T-helper 22 cell (primary cell): ENCODE results near the gene HSPA12B.

ENCODE experiments used
- DNase-seq: peaks from one replicate; pipeline ENCODE4 v3.0.0-alpha.2; 2020; ENCODE audit warnings: low read depth

HSPA12B gene

DNA sequence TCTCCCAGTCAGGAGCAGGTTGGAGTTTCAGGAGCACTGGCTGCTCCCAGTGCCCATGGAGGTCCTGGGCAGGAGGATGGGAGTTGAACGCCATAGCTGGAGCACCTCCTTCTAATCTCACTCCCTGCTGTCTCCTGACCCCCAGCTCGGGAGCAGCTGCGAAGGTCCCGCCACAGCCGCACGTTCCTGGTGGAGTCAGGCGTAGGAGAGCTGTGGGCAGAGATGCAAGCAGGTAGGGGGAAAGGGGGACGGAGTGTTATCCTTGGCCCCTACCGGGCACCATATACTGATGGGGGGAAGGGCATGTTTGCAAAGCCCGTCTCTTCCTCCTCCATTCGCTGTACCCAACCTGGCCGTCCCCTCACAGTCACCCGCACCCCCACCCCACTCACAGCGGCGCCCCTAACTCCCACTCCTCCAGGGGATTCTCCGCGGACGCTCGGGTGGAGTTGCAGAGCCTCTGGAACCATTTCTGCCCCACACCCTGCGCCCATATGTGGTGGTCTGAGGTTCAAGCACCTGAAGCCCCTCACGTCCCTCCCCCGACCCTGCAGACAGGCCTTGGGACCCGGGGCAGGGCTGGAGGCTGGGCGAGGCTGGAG lies 16.7 kb downstream of the HSPA12B start:
- no peak for DNase-seq

DNA sequence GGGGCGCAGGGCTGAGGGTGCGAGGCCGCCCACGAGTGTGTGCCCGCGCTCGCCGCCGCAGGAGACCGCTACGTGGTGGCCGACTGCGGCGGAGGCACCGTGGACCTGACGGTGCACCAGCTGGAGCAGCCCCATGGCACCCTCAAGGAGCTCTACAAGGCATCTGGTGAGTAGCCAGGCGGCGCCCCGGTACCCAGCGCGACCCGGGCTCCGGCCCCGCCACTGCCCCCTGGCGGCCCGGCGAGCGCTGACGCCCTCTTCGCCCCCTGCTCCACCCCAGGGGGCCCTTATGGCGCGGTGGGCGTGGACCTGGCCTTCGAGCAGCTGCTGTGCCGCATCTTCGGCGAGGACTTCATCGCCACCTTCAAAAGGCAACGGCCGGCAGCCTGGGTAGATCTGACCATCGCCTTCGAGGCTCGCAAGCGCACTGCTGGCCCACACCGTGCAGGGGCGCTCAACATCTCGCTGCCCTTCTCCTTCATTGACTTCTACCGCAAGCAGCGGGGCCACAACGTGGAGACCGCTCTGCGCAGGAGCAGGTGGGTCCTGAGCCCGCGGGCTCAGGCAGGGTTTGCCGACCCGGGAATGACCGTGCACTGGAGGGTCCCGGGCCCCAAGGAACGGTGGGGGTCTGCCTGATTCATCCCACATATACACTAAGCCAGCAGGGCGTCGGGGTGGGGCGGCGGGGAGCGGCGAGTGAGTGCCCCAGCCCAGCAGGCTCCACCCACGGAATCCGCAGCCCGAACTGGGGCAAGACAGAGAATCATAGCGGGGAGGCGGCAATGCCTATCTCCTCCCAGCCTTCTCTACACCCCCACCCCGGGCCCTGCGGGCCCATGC lies 17.4 kb downstream of the HSPA12B start:
- no peak for DNase-seq

DNA sequence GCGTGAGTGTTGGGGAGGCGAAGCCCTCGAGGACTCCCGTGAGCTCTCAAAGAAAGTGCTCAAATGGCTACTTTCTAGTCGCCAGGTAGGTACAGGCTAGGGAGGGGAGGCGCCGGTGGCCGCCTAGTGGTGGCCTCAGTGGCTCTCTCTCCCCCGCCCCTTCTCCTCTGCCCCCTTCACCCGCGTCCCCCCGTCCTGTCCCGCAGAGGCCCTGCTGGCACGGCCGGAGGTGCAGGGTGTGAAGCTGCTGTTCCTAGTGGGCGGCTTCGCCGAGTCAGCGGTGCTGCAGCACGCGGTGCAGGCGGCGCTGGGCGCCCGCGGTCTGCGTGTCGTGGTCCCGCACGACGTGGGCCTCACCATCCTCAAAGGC lies 18.8 kb downstream of the HSPA12B start:
- DNase-seq: no peak

DNA sequence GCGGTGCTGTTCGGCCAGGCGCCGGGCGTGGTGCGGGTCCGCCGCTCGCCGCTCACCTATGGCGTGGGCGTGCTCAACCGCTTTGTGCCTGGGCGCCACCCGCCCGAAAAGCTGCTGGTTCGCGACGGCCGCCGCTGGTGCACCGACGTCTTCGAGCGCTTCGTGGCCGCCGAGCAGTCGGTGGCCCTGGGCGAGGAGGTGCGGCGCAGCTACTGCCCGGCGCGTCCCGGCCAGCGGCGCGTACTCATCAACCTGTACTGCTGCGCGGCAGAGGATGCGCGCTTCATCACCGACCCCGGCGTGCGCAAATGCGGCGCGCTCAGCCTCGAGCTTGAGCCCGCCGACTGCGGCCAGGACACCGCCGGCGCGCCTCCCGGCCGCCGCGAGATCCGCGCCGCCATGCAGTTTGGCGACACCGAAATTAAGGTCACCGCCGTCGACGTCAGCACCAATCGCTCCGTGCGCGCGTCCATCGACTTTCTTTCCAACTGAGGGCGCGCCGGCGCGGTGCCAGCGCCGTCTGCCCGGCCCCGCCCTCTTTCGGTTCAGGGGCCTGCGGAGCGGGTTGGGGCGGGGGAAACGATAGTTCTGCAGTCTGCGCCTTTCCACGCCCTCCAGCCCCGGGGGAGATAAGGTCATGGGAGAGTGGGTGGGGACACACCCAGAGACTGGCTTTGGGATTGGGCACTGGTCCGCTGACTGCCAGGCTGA lies 19.3 kb downstream of the HSPA12B start:
- DNase-seq: peak; percentile 34

DNA sequence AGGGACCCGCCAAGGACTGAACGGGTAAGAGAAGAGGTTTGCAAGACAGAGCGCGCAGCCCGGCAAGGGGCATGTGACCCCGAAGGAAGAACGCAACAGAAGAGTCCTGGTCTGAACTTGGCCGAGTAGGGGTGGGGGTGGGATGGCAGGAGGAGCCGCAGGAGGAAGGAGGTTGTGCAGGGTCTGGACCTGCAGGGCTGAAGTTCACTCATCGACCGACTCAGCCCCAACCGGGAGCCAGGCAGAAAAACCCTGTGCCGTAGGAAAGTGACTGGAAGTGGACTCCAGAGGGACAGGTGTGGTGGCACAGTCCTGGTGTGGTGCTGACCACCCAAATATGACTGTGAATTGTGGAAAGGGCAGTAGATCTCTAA lies 19.9 kb downstream of the HSPA12B start:
- no peak for DNase-seq

DNA sequence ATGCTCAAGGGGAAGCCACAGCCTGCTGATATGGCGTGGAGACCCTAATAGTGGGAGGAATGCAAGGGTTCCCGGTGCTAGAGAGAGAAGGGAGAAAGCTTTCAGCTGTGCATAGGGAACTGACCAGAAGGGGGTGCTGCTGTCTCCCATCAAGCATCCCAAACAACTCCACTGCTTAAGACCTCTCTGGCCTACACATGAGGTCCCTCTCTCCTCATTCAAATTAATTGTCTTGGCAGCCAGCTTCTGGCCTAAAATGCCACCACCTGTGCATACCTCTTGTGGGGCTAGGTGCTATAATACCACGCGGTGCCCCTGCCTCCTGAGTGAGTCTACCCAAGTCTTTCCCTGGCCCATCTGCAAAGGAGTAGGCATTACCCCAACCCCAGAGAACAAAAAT lies 20.6 kb downstream of the HSPA12B start:
- DNase-seq: peak; percentile 27

DNA sequence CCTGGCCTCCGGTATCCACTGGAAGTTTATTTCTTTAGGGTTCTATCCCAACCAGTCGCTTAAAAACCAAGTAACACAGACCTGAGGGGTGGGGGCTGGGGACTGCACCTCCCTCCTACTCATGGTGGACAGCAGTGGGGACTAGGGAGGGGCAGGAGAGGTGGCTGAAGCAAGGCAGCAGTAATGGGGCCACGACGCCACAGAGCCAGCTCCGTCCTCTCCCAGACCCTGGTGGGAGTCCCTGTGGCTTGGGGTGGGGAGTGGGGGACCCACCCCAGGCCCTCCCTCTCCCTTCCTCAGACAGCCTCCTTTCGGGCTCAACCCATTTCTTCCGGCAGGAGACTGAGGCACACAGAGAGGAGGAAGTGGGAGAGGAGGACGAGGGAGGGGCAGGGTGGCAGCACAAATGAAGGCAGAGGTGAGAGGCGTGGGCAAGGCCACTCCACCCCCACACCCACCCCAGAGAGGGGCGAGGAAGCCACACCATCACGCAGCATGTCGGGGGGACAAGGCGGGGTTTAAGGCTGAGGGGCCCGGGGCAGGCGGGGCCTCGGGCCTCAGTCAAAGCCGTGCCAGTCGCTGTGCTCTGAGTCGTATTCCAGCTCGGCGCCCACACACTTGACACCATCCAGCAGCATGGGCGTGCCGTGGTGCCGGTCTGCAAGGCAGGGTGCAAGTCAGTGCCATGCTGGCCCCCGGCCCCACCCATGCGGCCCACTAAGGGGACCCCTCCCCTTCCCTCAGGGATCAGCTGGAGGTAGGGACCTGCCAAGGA lies 21.2 kb downstream of the HSPA12B start:
- DNase-seq: no peak

DNA sequence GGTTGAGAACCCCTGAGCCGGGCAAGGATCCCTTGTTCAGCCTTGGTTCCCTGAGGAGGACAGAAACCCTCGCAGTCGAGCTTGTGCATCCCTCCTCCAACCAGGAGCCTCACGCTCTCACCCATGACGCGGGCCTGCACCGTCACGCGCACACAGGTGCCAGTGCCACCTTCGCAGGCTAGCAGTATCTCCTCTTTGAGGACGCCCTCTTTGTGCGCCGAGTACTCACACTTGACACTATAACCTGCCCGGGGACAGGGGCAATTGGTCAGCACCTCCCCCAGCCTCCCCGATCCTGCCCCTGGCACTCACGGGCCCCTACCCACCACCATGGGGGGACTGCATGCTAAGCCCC lies 21.8 kb downstream of the HSPA12B start:
- DNase-seq: no peak

DNA sequence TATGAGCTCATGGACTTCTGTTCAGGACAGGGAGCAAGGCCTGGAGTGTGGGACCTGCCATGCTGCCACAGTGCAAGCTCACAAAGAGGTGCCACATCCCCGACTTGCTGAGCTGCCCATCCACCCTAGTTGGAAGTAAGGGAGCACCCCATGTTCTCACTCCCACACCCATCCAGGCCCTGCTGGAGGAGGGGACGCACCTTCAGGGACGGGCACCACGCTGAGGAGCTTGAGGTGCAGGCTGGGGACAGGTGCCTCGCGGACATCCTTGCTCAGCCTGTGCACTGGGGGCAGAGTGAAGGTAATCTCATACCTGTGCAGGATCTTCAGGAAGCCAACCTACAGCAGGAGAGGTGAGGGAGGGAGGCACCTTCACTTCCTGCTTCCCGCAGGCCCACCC lies 22.8 kb downstream of the HSPA12B start:
- DNase-seq: no peak

DNA sequence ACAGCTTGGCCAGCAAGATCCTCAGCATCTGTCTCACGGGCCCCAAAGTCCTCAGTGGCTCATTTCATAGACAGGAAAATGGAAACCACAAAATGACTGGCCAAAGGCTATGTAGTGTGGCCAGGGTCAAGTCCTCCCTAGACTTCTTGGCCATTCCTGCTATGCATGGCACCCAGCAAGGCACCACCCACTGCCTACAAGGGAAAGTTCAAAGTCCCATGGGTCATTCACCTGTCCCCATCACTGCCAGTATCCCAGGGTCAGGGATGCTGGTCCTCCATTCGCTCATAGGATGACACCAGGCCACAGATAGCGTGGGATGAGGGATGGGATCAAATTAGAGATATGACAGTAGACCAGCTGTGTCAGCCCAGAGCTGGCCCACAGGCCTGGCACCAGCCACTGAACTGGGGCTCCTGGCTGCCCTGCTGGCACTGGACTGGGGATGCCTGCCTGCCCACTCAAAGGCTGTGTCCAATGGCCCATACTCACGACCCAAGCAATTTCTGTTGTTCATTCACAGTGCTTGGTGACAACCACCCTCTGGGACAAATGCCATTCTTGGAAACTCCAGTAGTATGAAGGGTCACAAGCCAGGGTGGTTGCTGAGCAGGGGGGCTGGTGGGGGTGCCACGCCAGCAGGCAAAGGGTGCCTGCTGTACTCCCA lies 23.5 kb downstream of the HSPA12B start:
- no peak for DNase-seq

DNA sequence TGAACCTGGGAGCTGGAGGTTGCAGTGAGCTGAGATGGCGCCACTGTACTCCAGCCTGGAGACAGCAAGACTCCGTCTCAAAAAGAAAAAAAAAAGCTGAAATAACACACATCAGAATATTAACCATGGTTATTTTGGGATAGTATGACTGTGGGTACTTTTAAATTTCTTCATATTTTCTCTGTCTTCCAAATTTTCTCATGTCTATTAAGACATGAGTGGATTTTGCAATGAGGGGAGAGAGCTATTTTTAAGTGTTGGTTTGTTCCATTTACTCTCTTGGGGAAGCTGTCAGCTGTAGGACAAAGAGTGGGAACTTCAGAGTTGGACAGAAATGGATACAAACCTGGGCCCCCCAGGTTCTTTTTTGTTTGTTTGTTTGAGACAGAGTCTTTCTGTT lies 24.8 kb downstream of the HSPA12B start:
- DNase-seq: no peak

DNA sequence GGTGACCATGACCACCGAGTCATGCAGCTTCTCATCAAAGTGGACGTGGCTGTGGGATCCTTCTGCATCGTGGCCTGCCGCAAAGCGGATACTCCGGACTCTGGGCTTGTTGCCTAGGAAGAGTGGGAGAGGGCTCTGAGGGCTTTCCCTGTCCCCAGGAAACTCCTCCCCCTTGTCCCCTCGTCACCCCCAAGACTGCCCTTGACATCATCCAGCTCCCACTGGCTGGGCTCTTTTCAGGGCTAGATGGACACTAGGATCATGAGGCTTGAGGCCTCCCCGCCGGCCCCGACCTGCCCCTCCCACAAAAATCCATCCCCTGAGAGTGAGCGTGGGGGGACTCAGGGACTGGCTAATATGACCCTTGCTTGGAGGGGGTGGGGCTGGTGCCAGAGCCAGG lies 26.1 kb downstream of the HSPA12B start:
- no peak for DNase-seq

DNA sequence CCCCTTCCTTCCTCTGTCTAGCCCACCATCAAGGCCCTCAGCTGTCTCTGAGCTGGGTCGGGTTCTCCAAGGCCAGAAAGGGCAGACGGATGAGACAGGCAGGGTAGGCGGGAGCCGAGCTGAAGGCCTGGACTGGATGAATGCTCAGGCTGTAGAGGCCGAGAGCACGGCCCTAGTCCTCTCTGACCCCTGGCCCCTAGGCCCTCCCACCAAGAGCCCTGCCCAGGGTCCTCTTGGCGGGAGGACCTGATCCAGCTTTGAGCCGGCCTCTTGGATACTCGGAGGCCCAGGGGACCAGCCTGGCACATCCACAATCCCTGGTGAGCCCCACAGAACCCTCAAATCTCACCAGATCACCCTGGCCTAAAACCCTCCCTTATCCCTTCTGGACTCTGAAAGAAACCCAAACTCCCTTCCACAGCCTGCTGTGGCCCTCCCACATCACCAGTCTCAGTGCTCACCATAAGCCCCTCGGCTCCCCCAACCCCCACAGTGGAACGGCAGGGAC lies 26.9 kb downstream of the HSPA12B start:
- no peak for DNase-seq

DNA sequence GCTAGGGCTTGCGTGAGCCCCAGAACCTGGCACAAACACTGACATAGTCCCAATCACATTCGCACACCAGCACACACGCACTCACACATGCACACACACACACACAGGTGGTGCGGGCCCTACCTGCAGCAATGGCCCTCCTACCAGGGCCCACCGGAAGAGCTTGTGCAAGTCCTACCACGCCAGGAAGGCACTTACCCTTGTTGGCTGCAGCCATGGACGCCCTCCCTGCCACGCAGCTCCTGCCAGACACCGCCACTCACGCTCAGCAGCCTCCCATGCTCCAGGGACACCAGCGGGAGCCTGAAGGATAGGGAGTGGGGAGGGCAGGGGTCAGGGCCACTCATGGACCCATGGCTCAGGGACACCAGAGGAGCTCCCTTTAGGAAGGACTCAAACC lies 27.4 kb downstream of the HSPA12B start:
- DNase-seq: no peak

DNA sequence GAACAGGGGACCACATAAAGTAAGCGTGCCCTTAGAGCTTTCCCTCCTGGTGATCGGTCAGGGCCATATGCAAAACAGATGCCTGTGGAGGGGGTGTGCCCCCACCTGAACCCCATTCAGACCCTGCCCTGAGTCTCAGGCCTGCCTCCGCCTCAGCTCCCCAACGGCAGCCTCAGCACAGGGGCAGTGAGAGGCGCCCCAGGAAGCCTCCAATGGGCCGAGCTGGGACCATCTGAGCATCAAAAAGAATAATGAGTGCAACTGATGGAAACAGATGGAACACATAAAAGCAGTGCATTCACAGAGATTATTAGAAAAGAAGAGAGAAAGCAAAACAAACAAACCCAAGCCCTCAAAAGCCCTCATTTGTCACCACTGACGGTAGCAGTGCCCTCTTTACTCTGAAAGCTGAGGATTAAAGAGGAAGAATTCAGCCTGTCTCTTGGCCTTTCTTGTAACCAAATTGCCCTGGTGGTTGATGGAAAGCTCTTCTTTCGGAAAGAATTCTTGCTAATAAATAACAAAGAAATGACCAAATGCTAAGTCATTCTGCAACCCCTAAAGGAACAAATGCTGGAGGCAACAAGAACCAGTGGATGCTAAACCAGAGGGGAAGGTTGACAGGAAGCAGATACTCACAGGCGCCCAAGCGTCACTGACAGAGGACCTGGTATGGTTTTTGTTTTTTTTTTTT lies 28.3 kb downstream of the HSPA12B start:
- DNase-seq: no peak

DNA sequence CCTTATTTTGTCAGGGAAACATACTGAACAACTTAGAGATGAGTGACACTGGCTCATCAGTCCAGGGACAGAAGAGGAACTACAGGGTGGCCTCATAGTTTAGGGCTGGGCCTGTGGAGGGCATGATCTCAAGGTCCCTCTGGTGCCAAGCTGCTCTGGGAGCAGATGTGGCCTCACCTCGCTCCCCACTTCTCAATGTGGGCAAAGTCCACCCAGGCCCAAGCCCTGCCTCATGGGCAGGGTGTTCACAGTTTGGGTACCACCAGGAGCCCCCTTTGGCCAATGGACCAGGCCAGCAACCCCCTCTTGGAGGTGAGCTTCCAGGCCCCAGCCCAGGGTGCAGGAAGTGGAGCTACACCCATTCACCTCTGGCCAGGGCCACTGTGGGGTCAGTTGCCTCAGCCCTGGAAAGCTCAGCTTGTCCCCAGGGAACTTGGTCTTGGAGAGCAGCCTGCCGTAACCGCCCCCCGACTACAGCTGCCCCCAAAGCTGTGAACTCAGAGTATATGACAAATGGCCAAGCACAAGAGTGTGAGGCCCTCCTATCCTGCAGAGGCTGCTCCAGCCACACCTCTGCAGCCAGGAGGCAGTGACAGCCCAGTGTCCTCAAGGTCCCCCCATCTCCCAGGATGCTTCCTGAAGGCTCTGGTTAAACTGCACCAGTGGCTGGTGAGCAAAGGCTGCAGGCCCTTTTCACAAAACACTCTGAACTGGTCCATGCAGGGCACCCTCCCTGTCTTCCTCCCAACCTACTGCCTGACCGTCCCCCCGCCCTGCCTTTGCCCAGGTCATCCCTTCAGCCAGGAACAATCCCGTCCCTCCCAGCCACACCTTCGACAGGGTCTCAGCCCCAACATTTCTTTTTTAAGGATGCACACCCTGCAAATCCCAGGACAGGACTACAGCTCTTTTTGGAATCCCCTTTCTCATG lies 31.5 kb downstream of the HSPA12B start:
- DNase-seq: no peak

DNA sequence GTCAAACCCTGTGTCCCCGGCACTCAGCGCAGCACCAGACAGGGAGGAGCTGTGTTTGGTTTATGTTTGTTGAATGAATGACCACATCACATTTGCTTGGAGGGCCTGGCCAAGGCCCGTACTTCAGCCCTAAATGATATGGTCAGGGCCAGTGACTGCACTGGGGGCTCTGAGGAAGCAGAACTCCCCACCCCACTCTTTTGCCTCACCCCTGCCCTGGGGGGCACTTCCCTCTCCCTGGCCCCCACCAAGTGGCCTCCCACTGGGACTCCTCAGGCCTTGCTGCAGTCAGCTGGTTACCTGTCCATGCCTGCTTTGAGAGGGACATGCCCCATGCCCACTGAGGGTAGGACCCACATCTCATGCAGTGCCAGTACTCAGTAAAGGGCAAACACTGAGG lies 32.2 kb downstream of the HSPA12B start:
- no peak for DNase-seq

DNA sequence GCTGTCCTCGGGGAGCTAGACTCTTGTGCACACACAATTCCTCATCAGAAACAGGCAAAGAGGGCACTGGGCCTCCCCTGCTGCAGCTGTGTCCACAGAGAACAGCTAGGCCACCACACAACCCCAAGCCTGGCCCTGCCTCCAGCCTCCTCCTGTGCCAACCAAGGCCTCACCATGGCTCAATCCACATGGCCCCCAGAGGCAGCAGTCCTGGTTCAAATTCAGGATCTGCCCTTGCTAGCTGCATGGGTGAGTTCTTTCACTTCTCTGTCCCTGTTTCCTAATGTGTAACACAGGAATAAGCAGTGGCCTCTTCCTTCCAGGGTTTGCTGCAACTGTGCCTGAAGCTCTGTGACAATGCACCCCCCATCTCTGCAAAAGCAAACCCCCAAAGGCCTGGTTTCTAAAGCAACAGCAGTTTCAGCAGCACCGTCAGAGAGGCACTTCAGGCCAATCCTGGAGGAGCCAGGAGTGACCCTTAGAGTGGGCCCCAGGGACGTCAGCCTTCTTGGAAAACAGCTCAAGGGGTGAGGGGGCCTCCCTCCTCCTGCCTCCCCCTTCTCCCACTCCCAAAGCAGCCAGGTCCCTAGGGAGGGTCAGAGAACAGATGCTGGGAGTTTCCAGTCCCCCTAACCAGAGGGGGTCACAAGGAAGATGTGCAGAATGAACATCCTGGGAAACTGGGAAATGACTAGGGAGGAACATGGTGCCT lies 32.8 kb downstream of the HSPA12B start:
- DNase-seq: no peak

DNA sequence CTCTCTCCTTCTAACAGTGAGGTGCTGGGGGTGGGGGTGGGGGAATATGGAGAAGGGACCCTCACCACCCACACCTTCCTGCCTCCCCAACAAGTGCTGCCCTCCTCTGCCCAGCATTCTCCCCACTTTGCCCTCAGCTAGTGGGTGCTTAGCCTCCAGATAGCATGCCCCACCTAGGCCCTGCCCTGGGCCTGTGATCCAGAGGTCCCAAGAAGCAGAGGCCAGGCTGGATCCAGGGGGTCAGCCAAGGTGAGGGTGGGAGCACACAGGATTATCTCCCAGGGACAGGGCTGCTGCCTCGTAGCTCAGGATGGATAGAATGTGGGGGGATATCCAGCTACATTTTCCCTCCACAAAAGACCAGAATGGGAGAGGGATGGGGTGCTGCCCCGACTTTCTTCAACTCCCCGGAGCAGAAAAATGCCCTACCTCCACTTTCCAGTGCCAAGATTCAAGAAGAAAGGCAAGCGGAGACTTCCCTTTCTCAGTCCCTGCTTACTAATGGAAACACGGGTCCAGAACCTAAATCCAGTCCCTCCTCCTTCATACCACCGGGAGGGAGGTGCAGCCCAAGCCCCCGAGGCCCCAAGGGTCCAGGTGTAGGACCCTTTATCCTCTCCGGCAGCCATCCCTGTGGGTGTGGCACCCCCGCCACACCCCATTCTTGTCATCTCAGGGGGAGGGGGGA lies 34.1 kb downstream of the HSPA12B start:
- DNase-seq: no peak
